Kidney epithelial cell (primary cell): ENCODE data around the gene NMNAT2. TPM values are rescaled to one million over a fixed set of nuclear protein-coding genes. Genes with fewer than 3 reads are reported as not detected.

Experiments used
- DNase-seq: peaks from one replicate; pipeline ENCODE4 v3.0.0-alpha.2; 2010; ENCODE audit warnings: low read depth
- H3K27me3 ChIP-seq: 2 replicates; pipeline ENCODE4 v1.6.0; 2011; ENCODE audit warnings: low read length; ENCODE audit not compliant: control insufficient read depth, insufficient read depth
- H3K36me3 ChIP-seq: 2 replicates; pipeline ENCODE4 v1.5.1; 2011; ENCODE audit warnings: low read length; ENCODE audit not compliant: control insufficient read depth, insufficient read depth
- H3K4me3 ChIP-seq: 2 replicates; pipeline ENCODE4 v1.5.1; 2011; ENCODE audit warnings: low read depth, mild to moderate bottlenecking, control low read depth, low read length
- CTCF ChIP-seq: IDR thresholded peaks from 2 replicates; pipeline ENCODE4 v1.5.1; 2011; ENCODE audit warnings: mild to moderate bottlenecking, moderate library complexity, low read length, control low read depth, inconsistent platforms; ENCODE audit not compliant: insufficient read depth, poor library complexity, severe bottlenecking
- total RNA-seq: library from RNA; depleted of rRNA; stranded (reverse); fragments of >200 nt; gene quantifications from 2 replicates; pipeline ENCODE4 v1.2.3, GENCODE V29; 2015

Gene NMNAT2
- total RNA-seq, 1 donor from 2014 or later, result 1.0 TPM

- no peak for DNase-seq
- Histone ChIP-seq H3K27me3 (no peaks in the 10 kb centered on the region), H3K36me3 (no peaks in the 10 kb centered on the region), H3K4me3 (no peak overlapping the region)
- no peak for TF ChIP-seq CTCF
Observed at GRCh38 chr1:183319606-183320005, 98.6 kb downstream of the NMNAT2 start.

GRCh38 chr1:183319051-183319450 is 99.1 kb downstream of the NMNAT2 start:
- no peaks in the 10 kb centered on the region for H3K36me3 ChIP-seq
- no peak for TF ChIP-seq CTCF
- no peaks in the 10 kb centered on the region for H3K27me3 ChIP-seq
- no peak overlapping the region for H3K4me3 ChIP-seq
- DNase-seq, result no peak

GRCh38 chr1:183318433-183318832 is 99.7 kb downstream of the NMNAT2 start:
- no peak overlapping the region for H3K4me3 ChIP-seq
- peak; percentile 75 for TF ChIP-seq CTCF
- peak; percentile 72 for DNase-seq

GRCh38 chr1:183315991-183316758 is 102.0 kb downstream of the NMNAT2 start:
- Histone ChIP-seq H3K27me3 (no peaks in the 10 kb centered on the region), H3K36me3 (no peaks in the 10 kb centered on the region), H3K4me3 (no peak overlapping the region)
- no peak for TF ChIP-seq CTCF
- no peak for DNase-seq

More at GRCh38 chr1:183318433-183318832, 99.7 kb downstream of the NMNAT2 start:
- Histone ChIP-seq H3K27me3 (no peaks in the 10 kb centered on the region), H3K36me3 (no peaks in the 10 kb centered on the region)

GRCh38 chr1:183313063-183313462 is 105.1 kb downstream of the NMNAT2 start:
- H3K4me3 ChIP-seq, result no peak overlapping the region
- no peaks in the 10 kb centered on the region for H3K36me3 ChIP-seq
- no peak for TF ChIP-seq CTCF
- no peaks in the 10 kb centered on the region for H3K27me3 ChIP-seq
- no peak for DNase-seq
